Gastroesophageal sphincter (tissue), 3 donors: ENCODE measurements around the gene RPP38.

ENCODE experiments used
- EP300 ChIP-seq: sonication (generic); formaldehyde crosslinking; IDR thresholded peaks from one replicate; pipeline ENCODE4 v1.6.1; 2017; ENCODE audit warnings: antibody characterized with exemption, mild to moderate bottlenecking
- POLR2A ChIP-seq, 2 donors: fragments of 450-650 bp; IDR thresholded peaks; one replicate each; pipeline ENCODE4 v1.6.1; 2017; ENCODE audit warnings: antibody characterized with exemption in 2 of 2, mild to moderate bottlenecking in 2 of 2, moderate library complexity in 1 of 2
- POLR2AphosphoS5 ChIP-seq: sonication (generic); formaldehyde crosslinking; IDR thresholded peaks from one replicate; pipeline ENCODE4 v1.6.1; 2017; ENCODE audit warnings: antibody characterized with exemption
- TF ChIP-seq, protein P1 (sequence below), 4 experiments: fragments of 200-600 bp in 2 of 4; fragments of 450-650 bp in 2 of 4; sonication (generic) in 1 of 4; IDR thresholded peaks; one replicate each; pipeline ENCODE4 v1.5.1; 2017 to 2019; ENCODE audit warnings: antibody characterized with exemption in 4 of 4, mild to moderate bottlenecking in 2 of 4, moderate library complexity in 2 of 4

- TF ChIP-seq, protein P1, sequence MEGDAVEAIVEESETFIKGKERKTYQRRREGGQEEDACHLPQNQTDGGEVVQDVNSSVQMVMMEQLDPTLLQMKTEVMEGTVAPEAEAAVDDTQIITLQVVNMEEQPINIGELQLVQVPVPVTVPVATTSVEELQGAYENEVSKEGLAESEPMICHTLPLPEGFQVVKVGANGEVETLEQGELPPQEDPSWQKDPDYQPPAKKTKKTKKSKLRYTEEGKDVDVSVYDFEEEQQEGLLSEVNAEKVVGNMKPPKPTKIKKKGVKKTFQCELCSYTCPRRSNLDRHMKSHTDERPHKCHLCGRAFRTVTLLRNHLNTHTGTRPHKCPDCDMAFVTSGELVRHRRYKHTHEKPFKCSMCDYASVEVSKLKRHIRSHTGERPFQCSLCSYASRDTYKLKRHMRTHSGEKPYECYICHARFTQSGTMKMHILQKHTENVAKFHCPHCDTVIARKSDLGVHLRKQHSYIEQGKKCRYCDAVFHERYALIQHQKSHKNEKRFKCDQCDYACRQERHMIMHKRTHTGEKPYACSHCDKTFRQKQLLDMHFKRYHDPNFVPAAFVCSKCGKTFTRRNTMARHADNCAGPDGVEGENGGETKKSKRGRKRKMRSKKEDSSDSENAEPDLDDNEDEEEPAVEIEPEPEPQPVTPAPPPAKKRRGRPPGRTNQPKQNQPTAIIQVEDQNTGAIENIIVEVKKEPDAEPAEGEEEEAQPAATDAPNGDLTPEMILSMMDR (IDR thresholded peaks at IDR 0.05), result no peak
- TF ChIP-seq POLR2A (IDR thresholded peaks at IDR 0.05) (no peak), EP300 (no peak), POLR2AphosphoS5 (no peak)
Observed at GRCh38 chr10:15152556-15152955, 55.4 kb downstream of the RPP38 start.
